ACHN (cell line): ENCODE results near the gene TRPV6.
A peak's percentile ranks its signal among the peaks of the same experiment; 100 is the strongest.

Source experiments
- DNase-seq: peaks from one replicate; pipeline ENCODE4 v3.0.0-alpha.2; 2015
- in situ Hi-C: cut with HindIII; loops from 2 replicates; pipeline ENCODE4 v1.10.0; 2017; ENCODE audit warnings: low sequenced_read_pairs, low pct_ligation_motif_present, low pct_unique_long_range_greater_than_20kb

The TRPV6 gene

GRCh38 chr7:142885311-142886230 is at the start of gene TRPV6:
TSS of gene TRPV6 (minus strand) at chr7:142885745.
- in situ Hi-C loops, result no loop called here
- no peak for DNase-seq

- in situ Hi-C loops, result no loop called here
Observed at GRCh38 chr7:142934056-142934455, 48.5 kb upstream of the TRPV6 start.

GRCh38 chr7:142933624-142934023 is 48.1 kb upstream of the TRPV6 start, which contains the start of gene TRPV5:
TSS of gene TRPV5 (minus strand) at chr7:142933746. CDS start at chr7:142933459, 287 bp downstream.
- in situ Hi-C loops, result no loop called here
- DNase-seq, result no peak

More at GRCh38 chr7:142934056-142934455, 48.5 kb upstream of the TRPV6 start:
- no peak for DNase-seq

GRCh38 chr7:142933092-142933475 is 47.5 kb upstream of the TRPV6 start:
- DNase-seq, result no peak
- in situ Hi-C loops, result no loop called here

GRCh38 chr7:142932386-142933091 is 47.0 kb upstream of the TRPV6 start:
- DNase-seq, result no peak
- in situ Hi-C loops, result no loop called here

- in situ Hi-C loops, result no loop called here
Observed at GRCh38 chr7:142930126-142930730, 44.7 kb upstream of the TRPV6 start.

GRCh38 chr7:142927949-142928348 is 42.4 kb upstream of the TRPV6 start:
- no peak for DNase-seq
- in situ Hi-C loops, result no loop called here

More at GRCh38 chr7:142930126-142930730, 44.7 kb upstream of the TRPV6 start:
- no peak for DNase-seq

- in situ Hi-C loops, result no loop called here
- DNase-seq, result no peak
Observed at GRCh38 chr7:142927085-142927745, 41.7 kb upstream of the TRPV6 start.

GRCh38 chr7:142925413-142925812 is 39.9 kb upstream of the TRPV6 start:
- peak; percentile 8 for DNase-seq

GRCh38 chr7:142923391-142923790 is 37.8 kb upstream of the TRPV6 start:
- in situ Hi-C loops, result no loop called here
- DNase-seq, result no peak

More at GRCh38 chr7:142925413-142925812, 39.9 kb upstream of the TRPV6 start:
- in situ Hi-C loops, result no loop called here

GRCh38 chr7:142919656-142920055 is 34.1 kb upstream of the TRPV6 start:
- in situ Hi-C loops, result no loop called here

GRCh38 chr7:142918901-142919300 is 33.4 kb upstream of the TRPV6 start:
- DNase-seq, result no peak
- in situ Hi-C loops, result no loop called here

More at GRCh38 chr7:142919656-142920055, 34.1 kb upstream of the TRPV6 start:
- DNase-seq, result no peak

- in situ Hi-C loops, result no loop called here
Observed at GRCh38 chr7:142917447-142917846, 31.9 kb upstream of the TRPV6 start.

GRCh38 chr7:142916508-142916907 is 31.0 kb upstream of the TRPV6 start:
- in situ Hi-C loops, result no loop called here
- no peak for DNase-seq

More at GRCh38 chr7:142917447-142917846, 31.9 kb upstream of the TRPV6 start:
- no peak for DNase-seq

GRCh38 chr7:142915315-142915714 is 29.8 kb upstream of the TRPV6 start:
- no peak for DNase-seq

GRCh38 chr7:142914121-142914520 is 28.6 kb upstream of the TRPV6 start:
- no peak for DNase-seq
- in situ Hi-C loops, result no loop called here

More at GRCh38 chr7:142915315-142915714, 29.8 kb upstream of the TRPV6 start:
- in situ Hi-C loops, result no loop called here

GRCh38 chr7:142913566-142913965 is 28.0 kb upstream of the TRPV6 start:
- in situ Hi-C loops, result no loop called here
- DNase-seq, result no peak

GRCh38 chr7:142913051-142913450 is 27.5 kb upstream of the TRPV6 start:
- in situ Hi-C loops, result no loop called here
- DNase-seq, result no peak
